Keratinocyte (primary cell): ENCODE measurements around the gene IFI27. TPM values are rescaled to one million over a fixed set of nuclear protein-coding genes. Genes with fewer than 3 reads are reported as not detected.

Experiments
- DNase-seq: peaks from one replicate; pipeline ENCODE4 v3.0.0-alpha.2; 2011; ENCODE audit warnings: low read depth, missing footprints, low spot score
- FAIRE-seq: peaks from 2 replicates; lab custom pipeline; 2011; peaks lifted over from hg19 to GRCh38; lab: Jason Lieb, UNC
- H2AFZ ChIP-seq: 2 replicates; pipeline ENCODE4 v1.6.0; 2012; ENCODE audit warnings: low read length, control low read depth, inconsistent platforms; ENCODE audit not compliant: control insufficient read depth
- H3K27ac ChIP-seq: 2 replicates; pipeline ENCODE4 v1.5.1; 2011; ENCODE audit warnings: low read length; ENCODE audit not compliant: control insufficient read depth, insufficient read depth
- H3K27me3 ChIP-seq: 3 replicates; pipeline ENCODE4 v1.6.0; 2011; ENCODE audit warnings: low read length; ENCODE audit not compliant: control insufficient read depth, insufficient read depth; ENCODE audit errors: extremely low read depth
- H3K36me3 ChIP-seq, 2 experiments: 2 replicates in 1 of 2; 3 replicates in 1 of 2; pipeline ENCODE4 v1.5.1; 2011; ENCODE audit warnings: low read length in 2 of 2, mild to moderate bottlenecking in 1 of 2; ENCODE audit not compliant: control insufficient read depth in 2 of 2, insufficient read depth in 2 of 2; ENCODE audit errors: extremely low read depth in 1 of 2
- H3K4me1 ChIP-seq: 3 replicates; pipeline ENCODE4 v1.5.1; 2011; ENCODE audit warnings: low read length; ENCODE audit not compliant: control insufficient read depth, insufficient read depth; ENCODE audit errors: extremely low read depth
- H3K4me2 ChIP-seq: 3 replicates; pipeline ENCODE4 v1.6.0; 2011; ENCODE audit warnings: low read depth, low read length; ENCODE audit not compliant: control insufficient read depth, insufficient read depth; ENCODE audit errors: extremely low read depth
- H3K4me3 ChIP-seq, 3 experiments: fragments of 200-600 bp in 1 of 3; sonication (generic) in 1 of 3; 2 replicates in 2 of 3; 3 replicates in 1 of 3; pipeline ENCODE4 v1.5.1; 2011 to 2016; ENCODE audit warnings: low read length in 3 of 3, mild to moderate bottlenecking in 3 of 3, control low read depth in 2 of 3, inconsistent platforms in 1 of 3, low read depth in 1 of 3, mixed read lengths in 1 of 3, mixed run types in 1 of 3, moderate library complexity in 1 of 3; ENCODE audit not compliant: control insufficient read depth in 2 of 3, insufficient read depth in 2 of 3; ENCODE audit errors: extremely low read depth in 1 of 3
- H3K79me2 ChIP-seq: 2 replicates; pipeline ENCODE4 v1.6.0; 2012; ENCODE audit warnings: low read length; ENCODE audit not compliant: control insufficient read depth, insufficient read depth
- H3K9ac ChIP-seq: 3 replicates; pipeline ENCODE4 v1.6.0; 2011; ENCODE audit warnings: low read length; ENCODE audit not compliant: control insufficient read depth, insufficient read depth; ENCODE audit errors: extremely low read depth
- H3K9me1 ChIP-seq: 3 replicates; pipeline ENCODE4 v1.6.0; 2011; ENCODE audit warnings: low read length; ENCODE audit not compliant: control insufficient read depth, insufficient read depth; ENCODE audit errors: extremely low read depth
- H3K9me3 ChIP-seq: 2 replicates; pipeline ENCODE4 v1.5.1; 2012; ENCODE audit warnings: low read depth, low read length; ENCODE audit not compliant: control insufficient read depth
- H4K20me1 ChIP-seq: 3 replicates; pipeline ENCODE4 v1.6.0; 2011; ENCODE audit warnings: low read length; ENCODE audit not compliant: control insufficient read depth, insufficient read depth; ENCODE audit errors: extremely low read depth
- EZH2 ChIP-seq: IDR thresholded peaks from one replicate; pipeline ENCODE4 v1.6.1; 2012; ENCODE audit warnings: inconsistent platforms, mild to moderate bottlenecking, low read length, moderate library complexity
- dilution Hi-C: fragments of 300-500 bp; cut with MboI; formaldehyde crosslinking; loops from one replicate; pipeline ENCODE4 v1.7.0; 2020; ENCODE audit warnings: low sequenced_read_pairs; ENCODE audit not compliant: extremely low pct_ligation_motif_present
- polyA plus RNA-seq, 5 experiments: library from polyadenylated mRNA; depleted of rRNA in 3 of 5; stranded (reverse) in 3 of 5; stranded (forward) in 1 of 5; unstranded in 1 of 5; fragments of >200 nt; gene quantifications; 1 replicate in 1 of 5; 2 replicates in 3 of 5; 3 replicates in 1 of 5; pipeline versions ENCODE4 v1.2.1 to v1.2.3, GENCODE V29; 2011 to 2012; ENCODE audit warnings: missing spikeins in 2 of 5, low read depth in 1 of 5, low replicate concordance in 1 of 5
- TF ChIP-seq, protein P1 (sequence below), 3 experiments: IDR thresholded peaks in 1 of 3; conservative IDR thresholded peaks in 1 of 3; optimal IDR thresholded peaks in 1 of 3; 2 replicates in 2 of 3; 3 replicates in 1 of 3; pipeline versions ENCODE3 to v1.5.1; 2011; ENCODE audit warnings: low read length in 3 of 3, mild to moderate bottlenecking in 3 of 3, moderate library complexity in 2 of 3, control low read depth in 1 of 3, inconsistent platforms in 1 of 3; ENCODE audit not compliant: insufficient read depth in 2 of 3; ENCODE audit errors: extremely low read depth in 1 of 3

The IFI27 gene
- polyA plus RNA-seq, 1 donor (not counting 4 experiments of a cell fraction or from before 2014, with no cell fraction given): 1,132 TPM

DNA sequence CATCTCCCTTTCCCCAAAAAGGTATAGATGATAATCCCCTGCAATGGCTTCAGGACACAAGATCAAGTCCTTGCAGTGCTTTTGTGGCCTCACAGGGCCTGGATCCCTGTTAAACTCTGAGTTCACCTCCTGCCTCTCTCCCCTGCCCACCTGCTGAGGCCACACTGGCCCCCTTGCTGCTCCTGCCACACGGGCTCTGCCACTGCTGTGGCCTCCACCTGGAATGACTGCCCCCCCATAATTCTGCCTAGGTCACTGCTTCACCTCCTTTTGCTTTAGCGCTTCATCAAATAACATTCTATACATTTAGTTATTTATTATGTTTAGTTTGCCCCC, 653 bp upstream of the IFI27 start:
- Histone ChIP-seq H3K9me1 (no peaks in the 10 kb centered on the region), H3K79me2 (peaks cover 12% of the 10 kb centered on the region), H3K36me3 (no peaks in the 10 kb centered on the region), H3K4me1 (peaks cover 17% of the 10 kb centered on the region), H3K4me3 (peak overlapping the region in 1 of 3 experiments; percentile 71), H3K4me2 (no peak overlapping the region), H4K20me1 (no peaks in the 10 kb centered on the region), H3K9me3 (no peaks in the 10 kb centered on the region), H3K27me3 (no peaks in the 10 kb centered on the region), H2AFZ (peak overlapping the region; percentile 77), H3K9ac (no peak overlapping the region), H3K27ac (peak overlapping the region; percentile 54)
- no peak for TF ChIP-seq EZH2
- dilution Hi-C loops: no loop called here
- no peak for FAIRE-seq
- DNase-seq: no peak

DNA sequence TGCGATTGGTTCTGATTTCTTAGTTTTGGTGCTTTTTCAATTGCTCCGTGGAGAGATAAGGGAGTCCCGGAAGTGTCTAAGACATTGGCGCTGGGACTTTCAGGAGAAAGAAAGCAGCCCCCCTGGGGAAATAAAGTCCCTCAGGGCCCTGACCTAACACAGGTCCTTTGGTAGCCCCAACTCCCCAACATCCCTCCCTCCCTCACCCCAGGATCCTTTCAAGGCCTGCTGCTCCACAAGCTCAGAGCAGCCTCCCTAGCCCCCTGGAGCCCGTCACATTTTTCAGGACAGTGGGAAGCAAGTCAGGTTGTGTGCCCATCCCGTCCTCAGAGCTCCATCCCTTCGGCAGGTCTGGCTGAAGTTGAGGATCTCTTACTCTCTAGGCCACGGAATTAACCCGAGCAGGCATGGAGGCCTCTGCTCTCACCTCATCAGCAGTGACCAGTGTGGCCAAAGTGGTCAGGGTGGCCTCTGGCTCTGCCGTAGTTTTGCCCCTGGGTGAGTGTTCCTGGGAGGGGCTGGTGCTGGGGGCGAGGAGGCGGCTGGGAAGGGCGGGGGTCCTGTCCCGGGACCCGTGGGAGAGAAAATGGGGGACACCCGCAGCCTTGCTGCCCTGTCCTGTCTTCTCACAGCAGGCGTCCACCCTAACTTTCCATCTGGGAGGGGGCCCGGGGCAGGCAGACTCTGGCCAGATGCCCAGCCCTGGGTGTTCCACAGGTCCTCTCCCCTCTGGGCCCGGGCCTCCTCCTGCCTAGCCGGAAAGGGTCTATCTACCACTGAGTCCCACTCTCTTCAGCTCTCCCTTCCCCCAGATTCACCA, 950 bp downstream of the IFI27 start:
- H3K4me1 ChIP-seq: peaks cover 17% of the 10 kb centered on the region
- no peaks in the 10 kb centered on the region for H3K9me3 ChIP-seq
- peak overlapping the region; percentile 42 to 71 (median 60) for H3K4me3 ChIP-seq
- FAIRE-seq: no peak
- H3K9ac ChIP-seq: peak overlapping the region; percentile 79
- dilution Hi-C loops: no loop called here
- H3K36me3 ChIP-seq: no peaks in the 10 kb centered on the region
- H3K4me2 ChIP-seq: peak overlapping the region; percentile 55
- peaks cover 12% of the 10 kb centered on the region for H3K79me2 ChIP-seq
- DNase-seq: no peak
- peaks cover 4% of the 10 kb centered on the region for H3K27me3 ChIP-seq
- no peaks in the 10 kb centered on the region for H4K20me1 ChIP-seq
- no peak overlapping the region for H2AFZ ChIP-seq
- H3K27ac ChIP-seq: peak overlapping the region; percentile 54
- H3K9me1 ChIP-seq: no peaks in the 10 kb centered on the region
- TF ChIP-seq, protein P1, sequence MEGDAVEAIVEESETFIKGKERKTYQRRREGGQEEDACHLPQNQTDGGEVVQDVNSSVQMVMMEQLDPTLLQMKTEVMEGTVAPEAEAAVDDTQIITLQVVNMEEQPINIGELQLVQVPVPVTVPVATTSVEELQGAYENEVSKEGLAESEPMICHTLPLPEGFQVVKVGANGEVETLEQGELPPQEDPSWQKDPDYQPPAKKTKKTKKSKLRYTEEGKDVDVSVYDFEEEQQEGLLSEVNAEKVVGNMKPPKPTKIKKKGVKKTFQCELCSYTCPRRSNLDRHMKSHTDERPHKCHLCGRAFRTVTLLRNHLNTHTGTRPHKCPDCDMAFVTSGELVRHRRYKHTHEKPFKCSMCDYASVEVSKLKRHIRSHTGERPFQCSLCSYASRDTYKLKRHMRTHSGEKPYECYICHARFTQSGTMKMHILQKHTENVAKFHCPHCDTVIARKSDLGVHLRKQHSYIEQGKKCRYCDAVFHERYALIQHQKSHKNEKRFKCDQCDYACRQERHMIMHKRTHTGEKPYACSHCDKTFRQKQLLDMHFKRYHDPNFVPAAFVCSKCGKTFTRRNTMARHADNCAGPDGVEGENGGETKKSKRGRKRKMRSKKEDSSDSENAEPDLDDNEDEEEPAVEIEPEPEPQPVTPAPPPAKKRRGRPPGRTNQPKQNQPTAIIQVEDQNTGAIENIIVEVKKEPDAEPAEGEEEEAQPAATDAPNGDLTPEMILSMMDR (optimal IDR thresholded peaks at IDR 0.05 in 1 of 3, IDR thresholded peaks at IDR 0.05 in 1 of 3, conservative IDR thresholded peaks at IDR 0.05 in 1 of 3; ENCODE audit: extremely low read depth in 1 of 3, insufficient read depth in 2 of 3, low read length in 3 of 3): no peak
- no peak for TF ChIP-seq EZH2
